ENCODE data around the gene MAP3K5. TPM values are rescaled to one million over a fixed set of nuclear protein-coding genes. Genes with fewer than 3 reads are reported as not detected.

Gene MAP3K5
- total and polyA plus RNA-seq, 2 of the 8 experiments (the other 6 are each of a cell fraction or from before 2014, with no cell fraction given) = 0.63 to 2.6 TPM

DNA sequence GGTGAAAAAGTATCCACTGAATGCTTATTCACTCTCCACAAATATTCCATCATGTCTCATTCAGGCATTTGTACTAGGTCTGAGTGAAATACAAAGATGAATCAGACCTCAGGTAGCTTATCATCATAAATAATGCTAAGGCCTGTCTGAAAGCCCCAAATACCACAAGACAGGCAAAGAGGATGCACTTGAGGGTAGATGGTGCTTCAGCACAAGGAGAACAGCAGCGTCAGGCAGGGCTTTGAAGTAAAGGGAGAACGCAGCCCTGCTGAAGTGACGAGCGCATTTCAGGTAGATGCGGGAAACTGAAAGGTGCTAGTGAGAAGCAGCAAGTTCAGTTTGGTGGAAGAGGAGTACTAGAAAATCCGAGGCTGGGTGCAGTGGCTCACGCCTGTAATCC lies 38.7 kb downstream of the MAP3K5 start (continued):
- TF ChIP-seq CHD7 (IDR thresholded peaks at IDR 0.05; ENCODE audit: insufficient replicate concordance, low read length) (no peak), RFX5 (IDR thresholded peaks at IDR 0.05; ENCODE audit: borderline replicate concordance, low read depth, low read length) (no peak), JUN (IDR thresholded peaks at IDR 0.05; ENCODE audit: low read depth, low read length) (no peak), BCL11A (IDR thresholded peaks at IDR 0.05; ENCODE audit: low read depth in 2 of 2, low read length in 2 of 2) (no peak), SIX5 (IDR thresholded peaks at IDR 0.05; ENCODE audit: low read depth, low read length) (no peak), TBP (IDR thresholded peaks at IDR 0.05; ENCODE audit: low read depth, low read length) (no peak), GTF2F1 (IDR thresholded peaks at IDR 0.05; ENCODE audit: borderline replicate concordance, low read depth, low read length) (no peak), RXRA (IDR thresholded peaks at IDR 0.05; ENCODE audit: insufficient read depth, low read depth, low read length) (no peak)

All from H1 (cell line).